ENCODE measurements around the gene TERF2IP. TPM values are rescaled to one million over a fixed set of nuclear protein-coding genes. Genes with fewer than 3 reads are reported as not detected.
A peak's percentile ranks its signal among the peaks of the same experiment; 100 is the strongest.

The TERF2IP gene
- total and polyA plus RNA-seq, 9 of the 15 experiments (the other 6 are each of a cell fraction or from before 2014, with no cell fraction given), result 14.5 to 64.2 (median 47.0) TPM

GRCh38 chr16:75647492-75648264 is at the start of gene TERF2IP, which contains the start of gene KARS1 (continued):
- peak; percentile 91 for TF ChIP-seq RBBP5 (IDR thresholded peaks at IDR 0.05; ENCODE audit: borderline replicate concordance, insufficient read depth, low read length, poor library complexity, severe bottlenecking)
- peak; percentile 76 for TF ChIP-seq HNRNPLL (IDR thresholded peaks at IDR 0.05; ENCODE audit: low read depth, low read length, poor library complexity, severe bottlenecking)
- TF ChIP-seq, protein P1, sequence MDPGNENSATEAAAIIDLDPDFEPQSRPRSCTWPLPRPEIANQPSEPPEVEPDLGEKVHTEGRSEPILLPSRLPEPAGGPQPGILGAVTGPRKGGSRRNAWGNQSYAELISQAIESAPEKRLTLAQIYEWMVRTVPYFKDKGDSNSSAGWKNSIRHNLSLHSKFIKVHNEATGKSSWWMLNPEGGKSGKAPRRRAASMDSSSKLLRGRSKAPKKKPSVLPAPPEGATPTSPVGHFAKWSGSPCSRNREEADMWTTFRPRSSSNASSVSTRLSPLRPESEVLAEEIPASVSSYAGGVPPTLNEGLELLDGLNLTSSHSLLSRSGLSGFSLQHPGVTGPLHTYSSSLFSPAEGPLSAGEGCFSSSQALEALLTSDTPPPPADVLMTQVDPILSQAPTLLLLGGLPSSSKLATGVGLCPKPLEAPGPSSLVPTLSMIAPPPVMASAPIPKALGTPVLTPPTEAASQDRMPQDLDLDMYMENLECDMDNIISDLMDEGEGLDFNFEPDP (CRISPR knock-in tag; IDR thresholded peaks at IDR 0.05), result no peak
- TF ChIP-seq PHF20 (IDR thresholded peaks at IDR 0.05; ENCODE audit: partially characterized antibody), result peak; percentile 92
- TF ChIP-seq CTBP1 (IDR thresholded peaks at IDR 0.05; ENCODE audit: borderline replicate concordance), result peak; percentile 32; the same call in 1 of the 2 replicates
- TF ChIP-seq, protein P2, sequence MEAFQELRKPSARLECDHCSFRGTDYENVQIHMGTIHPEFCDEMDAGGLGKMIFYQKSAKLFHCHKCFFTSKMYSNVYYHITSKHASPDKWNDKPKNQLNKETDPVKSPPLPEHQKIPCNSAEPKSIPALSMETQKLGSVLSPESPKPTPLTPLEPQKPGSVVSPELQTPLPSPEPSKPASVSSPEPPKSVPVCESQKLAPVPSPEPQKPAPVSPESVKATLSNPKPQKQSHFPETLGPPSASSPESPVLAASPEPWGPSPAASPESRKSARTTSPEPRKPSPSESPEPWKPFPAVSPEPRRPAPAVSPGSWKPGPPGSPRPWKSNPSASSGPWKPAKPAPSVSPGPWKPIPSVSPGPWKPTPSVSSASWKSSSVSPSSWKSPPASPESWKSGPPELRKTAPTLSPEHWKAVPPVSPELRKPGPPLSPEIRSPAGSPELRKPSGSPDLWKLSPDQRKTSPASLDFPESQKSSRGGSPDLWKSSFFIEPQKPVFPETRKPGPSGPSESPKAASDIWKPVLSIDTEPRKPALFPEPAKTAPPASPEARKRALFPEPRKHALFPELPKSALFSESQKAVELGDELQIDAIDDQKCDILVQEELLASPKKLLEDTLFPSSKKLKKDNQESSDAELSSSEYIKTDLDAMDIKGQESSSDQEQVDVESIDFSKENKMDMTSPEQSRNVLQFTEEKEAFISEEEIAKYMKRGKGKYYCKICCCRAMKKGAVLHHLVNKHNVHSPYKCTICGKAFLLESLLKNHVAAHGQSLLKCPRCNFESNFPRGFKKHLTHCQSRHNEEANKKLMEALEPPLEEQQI (IDR thresholded peaks at IDR 0.05), result no peak
- TF ChIP-seq EHMT2 (IDR thresholded peaks at IDR 0.05), result no peak
- no peak for TF ChIP-seq SP2 (IDR thresholded peaks at IDR 0.05; ENCODE audit: extremely low read depth, low read depth, low read length, poor library complexity, severe bottlenecking)
- TF ChIP-seq SRF (CRISPR knock-in tag; IDR thresholded peaks at IDR 0.05), result no peak
- TF ChIP-seq MTA3 (IDR thresholded peaks at IDR 0.05; ENCODE audit: borderline replicate concordance), result peak; percentile 67; the same call in 1 of the 2 replicates
- TF ChIP-seq KDM4B (IDR thresholded peaks at IDR 0.05; ENCODE audit: borderline replicate concordance in 2 of 2, low read depth in 1 of 2), result peak in 1 of 2 experiments; percentile 93; a peak in 2 of 4 replicates
- TF ChIP-seq GTF2F1 (IDR thresholded peaks at IDR 0.05; ENCODE audit: low read depth, low read length), result peak; percentile 37; the same call in 1 of the 2 replicates
- peak in 1 of 2 experiments; percentile 58; a peak in 1 of 4 replicates for TF ChIP-seq MLLT1 (IDR thresholded peaks at IDR 0.05)
- TF ChIP-seq DNMT1 (IDR thresholded peaks at IDR 0.05), result no peak
- TF ChIP-seq RFX5 (IDR thresholded peaks at IDR 0.05; ENCODE audit: low read depth, low read length), result no peak
- TF ChIP-seq, protein P3, sequence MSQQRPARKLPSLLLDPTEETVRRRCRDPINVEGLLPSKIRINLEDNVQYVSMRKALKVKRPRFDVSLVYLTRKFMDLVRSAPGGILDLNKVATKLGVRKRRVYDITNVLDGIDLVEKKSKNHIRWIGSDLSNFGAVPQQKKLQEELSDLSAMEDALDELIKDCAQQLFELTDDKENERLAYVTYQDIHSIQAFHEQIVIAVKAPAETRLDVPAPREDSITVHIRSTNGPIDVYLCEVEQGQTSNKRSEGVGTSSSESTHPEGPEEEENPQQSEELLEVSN (IDR thresholded peaks at IDR 0.05; ENCODE audit: borderline replicate concordance in 1 of 2, extremely low read depth in 1 of 2, insufficient read depth in 1 of 2, insufficient read length in 1 of 2, low read depth in 1 of 2, low read length in 1 of 2, poor library complexity in 1 of 2, severe bottlenecking in 1 of 2), result peak in 1 of 2 experiments; percentile 51
- TF ChIP-seq, protein P4, sequence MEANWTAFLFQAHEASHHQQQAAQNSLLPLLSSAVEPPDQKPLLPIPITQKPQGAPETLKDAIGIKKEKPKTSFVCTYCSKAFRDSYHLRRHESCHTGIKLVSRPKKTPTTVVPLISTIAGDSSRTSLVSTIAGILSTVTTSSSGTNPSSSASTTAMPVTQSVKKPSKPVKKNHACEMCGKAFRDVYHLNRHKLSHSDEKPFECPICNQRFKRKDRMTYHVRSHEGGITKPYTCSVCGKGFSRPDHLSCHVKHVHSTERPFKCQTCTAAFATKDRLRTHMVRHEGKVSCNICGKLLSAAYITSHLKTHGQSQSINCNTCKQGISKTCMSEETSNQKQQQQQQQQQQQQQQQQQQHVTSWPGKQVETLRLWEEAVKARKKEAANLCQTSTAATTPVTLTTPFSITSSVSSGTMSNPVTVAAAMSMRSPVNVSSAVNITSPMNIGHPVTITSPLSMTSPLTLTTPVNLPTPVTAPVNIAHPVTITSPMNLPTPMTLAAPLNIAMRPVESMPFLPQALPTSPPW (CRISPR knock-in tag; IDR thresholded peaks at IDR 0.05), result peak; percentile 88

Measured in K562 (cell line).